Vagina (tissue), 2 donors: ENCODE results near the gene SIPA1L3.
"Not testable (repeated sequence)": the region's sequence is repeated elsewhere in the genome, so short reads cannot be mapped to it uniquely, and the experiment has no call there.

ENCODE experiments used
- CTCF ChIP-seq, 3 experiments: fragments of 450-650 bp in 2 of 3; fragments of 200-600 bp in 1 of 3; sonication (generic) in 1 of 3; IDR thresholded peaks; one replicate each; pipeline ENCODE4 v1.5.1; 2017 to 2019; ENCODE audit warnings: antibody characterized with exemption in 3 of 3, mild to moderate bottlenecking in 2 of 3, moderate library complexity in 2 of 3
- POLR2A ChIP-seq, 2 donors: fragments of 450-650 bp; IDR thresholded peaks; one replicate each; pipeline ENCODE4 v1.6.1; 2017; ENCODE audit warnings: antibody characterized with exemption in 2 of 2, mild to moderate bottlenecking in 2 of 2, moderate library complexity in 2 of 2
- POLR2AphosphoS5 ChIP-seq, 2 donors: sonication (generic); formaldehyde crosslinking; IDR thresholded peaks; one replicate each; pipeline ENCODE4 v1.9.0; 2017; ENCODE audit warnings: antibody characterized with exemption in 2 of 2, mild to moderate bottlenecking in 2 of 2, low read depth in 1 of 2; ENCODE audit not compliant: insufficient read depth in 1 of 2

GRCh38 chr19:37924573-37924972 is 17.6 kb downstream of the SIPA1L3 start:
- not testable (repeated sequence) for TF ChIP-seq CTCF (IDR thresholded peaks at IDR 0.05); POLR2AphosphoS5 (IDR thresholded peaks at IDR 0.05; ENCODE audit: insufficient read depth in 1 of 2, low read depth in 1 of 2); POLR2A (IDR thresholded peaks at IDR 0.05)
